HepG2 (cell line): Measurements from ENCODE around the gene PMFBP1. TPM values are rescaled to one million over a fixed set of nuclear protein-coding genes. Genes with fewer than 3 reads are reported as not detected.

ENCODE experiments used
- ARID5B ChIP-seq: IDR thresholded peaks from 2 replicates; pipeline ENCODE4 v1.4.0; 2020; ENCODE audit warnings: mild to moderate bottlenecking, missing genetic modification reagents
- BCL6 ChIP-seq: IDR thresholded peaks from 2 replicates; pipeline ENCODE4 v1.6.1; 2016; ENCODE audit warnings: missing genetic modification reagents, missing compliant biosample characterization
- CREB1 ChIP-seq, 2 experiments: fragments of 450-650 bp in 1 of 2; IDR thresholded peaks; 2 replicates each; pipeline ENCODE4 v1.6.1; 2016 to 2017; ENCODE audit warnings: control low read depth in 1 of 2, mild to moderate bottlenecking in 1 of 2, missing compliant biosample characterization in 1 of 2, missing genetic modification characterization in 1 of 2
- DNMT3B ChIP-seq: conservative IDR thresholded peaks from 2 replicates; pipeline ENCODE4 v1.6.1; 2016; ENCODE audit warnings: missing biosample characterization, control low read depth
- ESRRA ChIP-seq: sonication (generic); formaldehyde crosslinking; IDR thresholded peaks from 2 replicates; pipeline ENCODE4 v1.5.1; 2020; ENCODE audit warnings: mild to moderate bottlenecking, low read depth, missing genetic modification reagents
- GABPA ChIP-seq, 2 experiments: IDR thresholded peaks; 2 replicates each; pipeline ENCODE4 v1.6.1; 2011 to 2016; ENCODE audit warnings: low read depth in 2 of 2, low read length in 1 of 2, missing biosample characterization in 1 of 2, missing genetic modification characterization in 1 of 2
- GATAD2A ChIP-seq: IDR thresholded peaks from 2 replicates; pipeline ENCODE4 v1.6.1; 2016
- HNF4A ChIP-seq: sonication (generic); formaldehyde crosslinking; IDR thresholded peaks from 2 replicates; pipeline ENCODE4 v1.4.0; 2020; ENCODE audit warnings: missing genetic modification reagents
- NFIC ChIP-seq: IDR thresholded peaks from 2 replicates; pipeline ENCODE4 v1.6.1; 2012; ENCODE audit warnings: mild to moderate bottlenecking, low read length, inconsistent platforms
- NFKB2 ChIP-seq: sonication (generic); formaldehyde crosslinking; IDR thresholded peaks from 2 replicates; pipeline ENCODE4 v1.4.0; 2020; ENCODE audit warnings: missing genetic modification reagents, borderline replicate concordance
- ONECUT2 ChIP-seq: sonication (generic); formaldehyde crosslinking; IDR thresholded peaks from 2 replicates; pipeline ENCODE4 v1.4.0; 2020; ENCODE audit warnings: missing genetic modification reagents
- RNF2 ChIP-seq: fragments of 450-650 bp; conservative IDR thresholded peaks from 2 replicates; pipeline ENCODE4 v1.6.1; 2016; ENCODE audit warnings: low read depth
- SMARCC2 ChIP-seq: fragments of 450-650 bp; IDR thresholded peaks from 2 replicates; pipeline ENCODE4 v1.6.1; 2017; ENCODE audit warnings: antibody characterized with exemption, mild to moderate bottlenecking
- SOX13 ChIP-seq, 3 experiments: fragments of 450-650 bp in 1 of 3; sonication (generic) in 1 of 3; formaldehyde crosslinking in 1 of 3; IDR thresholded peaks in 2 of 3; conservative IDR thresholded peaks in 1 of 3; 2 replicates each; pipeline versions ENCODE4 v1.5.0 to v1.6.1; 2016 to 2020; ENCODE audit warnings: antibody characterized with exemption in 1 of 3, mild to moderate bottlenecking in 1 of 3, missing compliant biosample characterization in 1 of 3, missing genetic modification reagents in 1 of 3, moderate library complexity in 1 of 3
- WIZ ChIP-seq: sonication (generic); formaldehyde crosslinking; IDR thresholded peaks from 2 replicates; pipeline ENCODE4 v1.5.1; 2020; ENCODE audit warnings: mild to moderate bottlenecking, missing genetic modification reagents
- ZNF180 ChIP-seq: sonication (generic); formaldehyde crosslinking; IDR thresholded peaks from 2 replicates; pipeline ENCODE4 v1.4.0; 2020; ENCODE audit warnings: low read depth, missing genetic modification reagents, borderline replicate concordance
- ZNF563 ChIP-seq: sonication (generic); formaldehyde crosslinking; IDR thresholded peaks from 2 replicates; pipeline ENCODE4 v1.8.0; 2022; ENCODE audit warnings: mild to moderate bottlenecking, moderate library complexity, missing genetic modification reagents
- ZNF704 ChIP-seq: sonication (generic); formaldehyde crosslinking; IDR thresholded peaks from 2 replicates; pipeline ENCODE4 v1.8.1; 2023; ENCODE audit warnings: mild to moderate bottlenecking, inconsistent platforms, moderate library complexity, missing genetic modification reagents, borderline replicate concordance
- ZUFSP ChIP-seq: sonication (generic); formaldehyde crosslinking; IDR thresholded peaks from 2 replicates; pipeline ENCODE4 v1.9.0; 2021; ENCODE audit warnings: missing genetic modification reagents, mild to moderate bottlenecking, borderline replicate concordance
- polyA plus RNA-seq, 8 experiments: library from polyadenylated mRNA; depleted of rRNA in 3 of 8; stranded (reverse) in 7 of 8; unstranded in 1 of 8; fragments of >200 nt; fragmentation: Illumina TruSeq in 4 of 8; extraction: Trizol in 4 of 8; gene quantifications; 2 replicates each; pipeline versions ENCODE4 v1.2.1 to v1.2.3, GENCODE V29; 2011 to 2016; ENCODE audit warnings: low read depth in 4 of 8, missing spikeins in 1 of 8, mixed read lengths in 1 of 8; ENCODE audit not compliant: insufficient read depth in 1 of 8
- total RNA-seq, 5 experiments: library from RNA; depleted of rRNA; stranded (reverse); fragments of >200 nt; fragmentation: Illumina TruSeq; extraction: Trizol; gene quantifications; 2 replicates each; pipeline ENCODE4 v1.2.3, GENCODE V29; 2016; ENCODE audit warnings: low read depth in 1 of 5

Gene PMFBP1
- total and polyA plus RNA-seq, 2 of the 13 experiments (the other 11 are each of a cell fraction or from before 2014, with no cell fraction given) = 1.9 to 3.8 TPM

- no peak for TF ChIP-seq ZNF704 (CRISPR knock-in tag)
- TF ChIP-seq NFIC = peak; percentile 36; the same call in 1 of the 2 replicates
- no peak for TF ChIP-seq ZUFSP
- no peak for TF ChIP-seq GABPA (IDR thresholded peaks at IDR 0.05; ENCODE audit: low read depth, low read length)
- 0 out of 2 replicates have a peak, but pooled peaks have one; percentile 8 for TF ChIP-seq GABPA (CRISPR knock-in tag; IDR thresholded peaks at IDR 0.05; ENCODE audit: low read depth)
- no peak for TF ChIP-seq SOX13 (IDR thresholded peaks at IDR 0.05)
- 0 out of 4 replicates have a peak, but pooled peaks of 1 of the 2 experiments have one; percentile 26 for TF ChIP-seq SOX13 (CRISPR knock-in tag; conservative IDR thresholded peaks at IDR 0.05 in 1 of 2, IDR thresholded peaks at IDR 0.05 in 1 of 2)
- TF ChIP-seq ESRRA (CRISPR knock-in tag) = no peak
- TF ChIP-seq SMARCC2 = no peak
- peak; percentile 60 for TF ChIP-seq HNF4A
- TF ChIP-seq GATAD2A (CRISPR knock-in tag) = peak; percentile 75
- TF ChIP-seq WIZ (CRISPR knock-in tag) = 0 out of 2 replicates have a peak, but pooled peaks have one; percentile 46
- no peak for TF ChIP-seq ZNF180 (CRISPR knock-in tag)
- TF ChIP-seq RNF2 = no peak
- TF ChIP-seq NFKB2 (CRISPR knock-in tag) = 0 out of 2 replicates have a peak, but pooled peaks have one; percentile 16
- TF ChIP-seq ONECUT2 = peak; percentile 87
- TF ChIP-seq CREB1 (IDR thresholded peaks at IDR 0.05) = no peak
- TF ChIP-seq CREB1 (CRISPR knock-in tag; IDR thresholded peaks at IDR 0.05) = no peak
- no peak for TF ChIP-seq ZNF563 (CRISPR knock-in tag)
- no peak for TF ChIP-seq DNMT3B (CRISPR knock-in tag)
- peak; percentile 96 for TF ChIP-seq BCL6 (CRISPR knock-in tag)
- peak; percentile 66 for TF ChIP-seq ARID5B (CRISPR knock-in tag)
Observed at GRCh38 chr16:72138064-72138572, 33.8 kb downstream of the PMFBP1 start (continued).
